NCI-H146 treated with DMSO at 0.1 percent for 48 hours (cell line): ENCODE results near the gene PFKP.
"Not testable (repeated sequence)": the region's sequence is repeated elsewhere in the genome, so short reads cannot be mapped to it uniquely, and the experiment has no call there.

ENCODE experiments used
- DNase-seq: peaks from one replicate; lab custom pipeline; 2025; ENCODE audit not compliant: unreplicated experiment; lab: John Stamatoyannopoulos, UW

The PFKP gene

GRCh38 chr10:3046981-3047547, 20.3 kb upstream of the PFKP start:
- peak; percentile 41 for DNase-seq

- no peak for DNase-seq
These were observed 19.8 kb upstream of the PFKP start for GRCh38 chr10:3047596-3047995.

- no peak for DNase-seq
These were observed 19.0 kb upstream of the PFKP start for GRCh38 chr10:3048119-3049019.

DNA sequence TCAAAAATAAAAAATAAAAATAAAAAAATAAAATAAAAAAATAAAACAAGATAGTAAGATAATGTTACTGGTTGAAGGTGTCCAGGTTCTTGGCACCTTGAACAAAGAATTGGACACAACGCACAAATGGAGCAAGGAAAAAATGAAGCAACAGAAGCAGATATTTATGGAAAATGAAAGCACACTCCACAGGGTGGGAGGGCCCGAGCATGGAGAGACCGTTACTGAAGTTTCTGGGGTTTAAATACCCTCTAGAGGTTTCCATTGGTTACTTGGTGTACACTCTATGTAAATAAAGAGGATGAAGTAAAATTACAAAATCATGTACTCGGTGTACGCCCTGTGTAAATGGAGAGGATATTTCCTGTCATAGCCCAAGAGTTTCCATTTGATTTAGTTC, 15.7 kb upstream of the PFKP start:
- DNase-seq, result no peak

DNA sequence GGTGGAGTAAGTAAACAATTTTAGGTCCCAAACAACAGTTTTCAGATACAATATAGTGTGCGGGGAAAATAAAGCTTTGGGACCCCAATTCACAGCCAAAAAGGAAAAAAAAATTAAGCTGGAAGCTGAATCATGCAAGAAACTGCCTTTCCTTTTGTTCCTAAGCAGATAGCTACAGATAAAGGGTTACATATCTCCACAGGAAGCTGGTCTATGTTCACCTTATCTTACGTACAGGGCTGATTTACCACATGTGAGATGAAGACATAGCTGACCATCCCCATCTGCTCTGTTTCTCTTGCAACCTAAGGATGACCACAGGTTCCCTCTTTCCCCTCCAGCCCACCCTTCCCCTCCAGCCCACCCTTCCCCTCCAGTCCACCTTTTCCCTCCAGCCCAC, 14.2 kb upstream of the PFKP start:
- no peak for DNase-seq

- DNase-seq, result no peak
These were observed 13.0 kb upstream of the PFKP start for GRCh38 chr10:3054183-3054850.

DNA sequence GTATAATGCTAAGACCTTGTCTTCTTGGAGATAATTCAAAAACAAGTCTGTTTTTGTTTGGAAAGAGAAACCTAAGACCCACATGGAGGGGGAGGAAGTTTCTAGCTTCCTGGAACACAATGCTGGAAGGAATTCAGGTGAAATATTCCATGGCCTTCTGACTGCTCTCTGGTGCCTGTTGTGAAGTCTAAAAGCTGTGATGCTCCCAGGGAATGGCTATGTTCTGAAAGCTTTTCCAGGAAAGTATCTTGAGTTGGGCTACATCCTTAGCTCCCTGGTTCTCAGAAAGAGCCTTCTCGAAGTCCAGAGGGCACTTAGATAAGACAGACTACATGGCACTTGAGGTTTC, 12.5 kb upstream of the PFKP start:
- DNase-seq, result no peak

DNA sequence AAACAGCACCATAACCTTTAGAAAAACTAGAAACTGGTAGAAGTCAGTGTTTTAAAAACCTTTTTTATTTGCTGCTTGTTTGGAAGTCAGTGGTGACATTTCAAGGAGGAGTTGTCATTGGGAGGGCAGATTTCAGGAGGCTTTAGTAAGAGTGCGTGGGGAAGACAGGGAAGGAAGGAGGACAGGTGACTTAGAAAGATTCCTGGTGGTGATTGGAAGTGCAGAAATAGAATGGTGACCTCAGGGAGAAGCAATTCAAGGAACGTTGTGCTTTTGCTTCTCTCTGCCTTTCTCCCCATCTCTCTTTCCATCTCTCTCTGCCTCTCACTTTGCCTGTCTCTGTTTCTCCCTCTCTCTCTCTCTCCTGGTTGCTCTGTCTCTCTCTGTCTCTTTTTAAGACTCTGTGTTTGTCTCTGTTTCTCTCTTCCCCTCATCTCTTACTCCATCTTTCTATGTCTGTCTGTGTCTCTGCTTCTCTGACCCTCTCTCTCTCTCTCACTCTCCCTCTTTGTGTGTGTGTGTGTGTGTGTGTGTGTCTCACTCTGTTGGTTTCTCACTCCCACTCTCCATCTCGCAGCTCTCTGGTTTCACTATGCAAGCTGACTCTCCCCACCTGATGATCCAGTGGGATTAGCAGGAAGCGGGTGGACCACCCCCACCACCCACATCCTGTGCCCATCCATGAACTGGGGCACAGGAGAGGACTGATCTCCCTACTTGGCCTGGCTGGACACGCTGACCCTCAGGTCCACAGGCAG, 10.9 kb upstream of the PFKP start:
- DNase-seq, result no peak

GRCh38 chr10:3057946-3058345, 9.4 kb upstream of the PFKP start:
- DNase-seq, result peak; percentile 11

DNA sequence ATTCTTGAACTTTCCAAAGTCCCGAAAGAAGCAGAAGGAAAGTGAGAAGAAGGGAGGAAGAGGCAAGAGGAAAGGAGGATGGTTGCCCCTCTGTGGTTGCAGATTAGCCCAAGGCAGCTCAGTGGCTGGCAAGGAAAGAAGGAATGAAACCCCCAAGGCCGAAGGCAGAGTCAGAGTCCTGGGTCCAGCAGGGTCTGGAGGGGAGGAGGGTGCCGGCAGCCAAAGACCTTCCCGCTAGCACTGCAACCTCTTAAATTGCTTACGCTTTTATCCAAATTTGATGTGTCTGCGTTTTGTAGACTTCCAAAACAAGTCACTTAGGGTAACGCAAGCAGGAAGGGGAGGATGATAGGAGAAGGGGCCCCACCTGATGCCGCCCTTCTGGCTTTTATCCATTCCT, 7.4 kb upstream of the PFKP start:
- DNase-seq, result no peak

DNA sequence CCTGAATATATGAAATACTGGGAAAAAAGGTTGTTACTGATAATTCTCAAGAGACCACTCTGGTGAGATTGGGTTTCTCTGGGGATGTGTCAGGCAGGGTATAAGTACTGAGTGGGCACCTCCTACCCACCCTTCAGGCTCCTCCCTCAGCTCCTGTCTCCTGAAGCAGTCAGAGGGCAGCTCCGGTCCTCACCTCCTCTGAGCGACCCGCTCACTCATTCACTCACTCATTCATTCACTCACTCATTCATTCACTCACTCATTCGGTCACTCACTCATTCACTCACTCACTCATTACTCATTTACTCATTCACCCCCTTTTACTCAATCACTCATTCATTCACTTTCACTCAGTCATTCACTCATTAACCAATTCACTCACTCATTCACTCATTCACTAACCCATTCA, 6.9 kb upstream of the PFKP start:
- DNase-seq, result no peak

DNA sequence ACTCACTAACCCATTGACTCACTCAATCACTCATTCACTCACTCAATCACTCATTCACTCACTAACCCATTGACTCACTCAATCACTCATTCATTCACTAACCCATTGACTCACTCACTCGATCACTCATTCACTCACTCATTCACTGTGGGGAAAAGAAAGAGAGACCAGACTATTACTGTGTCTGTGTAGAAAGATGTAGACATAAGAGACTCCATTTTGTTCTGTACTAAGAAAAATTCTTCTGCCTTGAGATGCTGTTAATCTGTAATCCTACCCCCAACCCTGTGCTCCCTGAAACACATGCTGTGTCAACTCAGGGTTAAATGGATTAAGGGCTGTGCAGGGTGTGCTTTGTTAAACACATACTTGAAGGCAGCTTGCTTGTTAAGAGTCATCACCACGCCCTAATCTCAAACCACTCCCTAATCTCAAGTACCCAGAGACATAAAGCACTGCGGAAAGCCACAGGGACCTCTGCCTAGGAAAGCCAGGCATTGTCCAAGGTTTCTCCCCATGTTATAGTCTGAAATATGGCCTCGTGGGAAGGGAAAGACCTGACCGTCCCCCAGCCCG, 5.9 kb upstream of the PFKP start:
- DNase-seq, result not testable (repeated sequence)

DNA sequence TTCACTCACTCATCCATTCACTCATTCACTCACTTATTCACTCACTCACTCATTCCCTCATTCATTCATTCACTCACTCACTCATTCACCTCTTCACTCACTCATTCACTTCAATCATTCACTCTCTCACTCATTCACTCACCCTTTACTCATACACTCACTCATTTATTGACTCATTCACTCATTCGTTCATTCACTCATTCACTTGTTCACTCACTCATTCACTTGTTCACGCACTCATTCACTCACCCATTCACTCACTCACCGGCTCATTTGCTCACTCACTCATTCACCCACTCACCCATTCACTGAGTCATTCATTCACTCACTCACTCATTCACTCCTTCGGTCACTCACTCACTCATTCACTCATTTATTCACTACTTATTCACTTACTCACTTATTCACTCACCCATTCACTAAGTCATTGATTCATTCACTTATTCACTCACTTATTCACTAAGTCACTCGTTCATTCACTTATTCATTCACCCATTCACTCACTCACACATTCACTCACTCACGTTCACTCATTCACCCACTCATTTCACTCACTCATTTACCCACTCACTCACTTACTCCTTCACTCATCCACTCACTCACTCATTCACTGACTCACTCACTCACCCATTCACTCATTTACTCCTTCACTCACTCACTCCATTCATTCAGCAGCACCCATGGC, 4.7 kb upstream of the PFKP start:
- no peak for DNase-seq

- no peak for DNase-seq
These were observed 2.9 kb upstream of the PFKP start for GRCh38 chr10:3064423-3064822.

DNA sequence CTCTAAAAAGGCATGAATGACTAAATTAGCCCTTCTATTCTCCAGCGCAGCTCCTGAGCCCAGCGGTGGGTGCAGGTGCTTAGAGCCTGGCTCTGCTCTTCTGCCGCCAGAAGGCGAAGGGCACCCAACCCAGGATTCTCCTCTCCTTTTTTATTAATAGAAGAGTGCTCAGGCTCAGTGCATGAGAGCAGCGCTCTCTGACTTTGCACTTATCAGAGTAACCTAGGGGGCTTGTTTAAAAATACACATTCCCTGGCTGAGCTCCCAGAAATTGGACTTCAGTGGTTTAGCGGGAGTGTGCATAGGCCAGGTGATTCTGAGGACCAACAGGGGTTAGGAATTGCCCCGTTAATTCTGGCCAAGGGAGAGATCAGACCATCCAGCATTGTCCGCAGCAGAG, 1.7 kb upstream of the PFKP start:
- peak; percentile 54 for DNase-seq

- no peak for DNase-seq
These were observed 831 bp upstream of the PFKP start for GRCh38 chr10:3066317-3067117.

- no peak for DNase-seq
These were observed 471 bp downstream of the PFKP start for GRCh38 chr10:3067859-3068179.

DNA sequence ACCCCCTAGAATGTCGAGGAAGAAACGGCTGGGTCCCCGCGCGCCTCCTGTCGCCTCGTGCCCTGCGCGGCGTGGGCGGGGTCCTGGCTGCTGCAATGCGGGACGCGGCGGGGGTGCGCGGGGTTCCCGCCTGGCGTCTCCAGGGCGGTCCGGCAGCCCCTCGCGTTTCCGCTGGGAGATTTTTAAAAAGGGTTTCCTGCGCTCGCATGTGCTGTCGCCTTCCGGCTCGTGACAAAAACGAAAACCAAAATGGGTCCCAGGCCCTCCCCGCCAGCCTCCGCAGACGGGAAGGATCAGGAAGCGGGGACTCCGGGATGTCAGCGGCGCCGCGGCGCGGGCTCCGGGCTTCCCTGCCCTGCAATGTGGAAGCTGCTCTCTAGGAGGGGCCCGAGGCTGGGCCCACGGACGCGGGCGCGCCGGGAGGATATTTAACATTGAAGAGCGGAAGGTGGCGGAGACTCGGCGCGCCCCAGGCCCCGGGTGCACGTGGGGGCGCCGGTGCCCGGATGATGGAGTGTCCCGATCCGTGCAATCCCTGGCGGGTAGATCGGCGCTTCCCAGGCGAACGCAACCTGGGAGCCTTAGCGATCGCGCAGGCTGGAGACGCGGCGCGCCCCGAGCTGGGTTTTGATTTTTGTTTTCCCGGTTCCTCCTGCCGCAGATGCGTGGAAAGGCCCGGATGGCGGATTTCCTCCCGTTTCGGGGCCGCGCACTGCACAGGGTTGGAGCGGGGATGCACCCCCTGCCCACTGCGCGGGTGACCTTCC, 1.0 kb downstream of the PFKP start:
- peak; percentile 31 for DNase-seq
